EL (cell line): Measurements from ENCODE around the gene ST6GALNAC1.

ENCODE experiments used
- DNase-seq: peaks from one replicate; pipeline ENCODE4 v3.0.0-alpha.2; 2016

The ST6GALNAC1 gene

DNA sequence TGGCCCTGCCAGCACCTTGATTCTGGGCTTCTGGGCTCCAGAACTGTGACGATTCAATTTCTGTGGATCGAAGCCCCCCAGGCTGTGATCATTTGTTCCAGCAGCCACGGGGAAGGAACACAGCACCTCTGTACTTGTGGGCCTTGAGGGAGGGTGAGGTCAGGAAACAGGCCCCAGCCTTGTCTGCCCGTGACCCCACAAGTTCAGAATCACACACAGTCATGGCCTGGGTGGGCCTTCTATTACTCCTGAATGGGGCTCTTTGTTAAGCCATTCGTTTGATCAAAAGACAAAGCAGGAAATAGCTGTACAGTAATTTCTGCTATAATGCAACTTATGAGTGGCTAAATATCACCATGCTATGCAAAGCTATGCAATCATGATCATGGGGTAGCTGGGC lies 68.0 kb downstream of the ST6GALNAC1 start:
- no peak for DNase-seq
